GM21447 (cell line): ENCODE data around the gene FOXJ3.

Experiments
- ATAC-seq: cut with Tn5 transposase; IDR thresholded peaks from one replicate; pipeline ENCODE4 v1.9.1; 2021; ENCODE audit not compliant: unreplicated experiment

Gene FOXJ3

GRCh38 chr1:42146626-42147320, 188.3 kb downstream of the FOXJ3 start:
- no peak for ATAC-seq

- ATAC-seq: no peak
Measured at GRCh38 chr1:42145764-42146625, 189.0 kb downstream of the FOXJ3 start.

GRCh38 chr1:42145389-42145716, 189.7 kb downstream of the FOXJ3 start:
- ATAC-seq: no peak

DNA sequence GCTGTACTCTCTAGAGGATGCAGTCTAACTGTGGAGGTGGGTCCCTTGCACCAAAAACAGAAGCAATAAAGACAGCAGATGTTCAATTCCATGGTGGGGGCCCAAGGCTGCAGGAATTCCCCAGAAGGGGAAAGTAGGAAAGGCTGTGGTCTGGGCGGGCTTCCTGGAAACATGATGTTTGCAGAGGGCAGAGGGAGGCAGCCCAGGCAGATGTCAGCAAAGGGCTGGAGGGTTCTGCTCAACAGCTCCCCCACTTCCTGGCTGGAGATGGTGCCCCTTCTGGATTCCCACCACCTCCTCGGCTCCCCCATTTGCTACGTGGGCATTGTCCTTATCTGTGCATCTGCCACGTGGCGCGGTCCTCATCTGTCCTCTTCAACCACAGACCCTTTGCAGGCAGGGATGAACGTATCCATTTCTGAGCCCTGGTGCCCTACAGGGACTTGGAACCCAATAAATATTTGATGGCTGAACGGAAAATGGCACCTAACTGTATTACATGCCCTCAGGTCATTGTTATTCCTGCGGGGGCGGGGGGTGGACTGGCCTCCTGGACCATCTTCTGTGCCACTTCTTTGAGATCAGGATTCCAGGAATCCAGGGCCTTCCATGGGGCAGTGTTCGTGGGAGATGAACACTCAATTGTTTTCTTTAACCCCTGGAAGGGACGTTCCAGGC, 190.2 kb downstream of the FOXJ3 start:
- no peak for ATAC-seq

DNA sequence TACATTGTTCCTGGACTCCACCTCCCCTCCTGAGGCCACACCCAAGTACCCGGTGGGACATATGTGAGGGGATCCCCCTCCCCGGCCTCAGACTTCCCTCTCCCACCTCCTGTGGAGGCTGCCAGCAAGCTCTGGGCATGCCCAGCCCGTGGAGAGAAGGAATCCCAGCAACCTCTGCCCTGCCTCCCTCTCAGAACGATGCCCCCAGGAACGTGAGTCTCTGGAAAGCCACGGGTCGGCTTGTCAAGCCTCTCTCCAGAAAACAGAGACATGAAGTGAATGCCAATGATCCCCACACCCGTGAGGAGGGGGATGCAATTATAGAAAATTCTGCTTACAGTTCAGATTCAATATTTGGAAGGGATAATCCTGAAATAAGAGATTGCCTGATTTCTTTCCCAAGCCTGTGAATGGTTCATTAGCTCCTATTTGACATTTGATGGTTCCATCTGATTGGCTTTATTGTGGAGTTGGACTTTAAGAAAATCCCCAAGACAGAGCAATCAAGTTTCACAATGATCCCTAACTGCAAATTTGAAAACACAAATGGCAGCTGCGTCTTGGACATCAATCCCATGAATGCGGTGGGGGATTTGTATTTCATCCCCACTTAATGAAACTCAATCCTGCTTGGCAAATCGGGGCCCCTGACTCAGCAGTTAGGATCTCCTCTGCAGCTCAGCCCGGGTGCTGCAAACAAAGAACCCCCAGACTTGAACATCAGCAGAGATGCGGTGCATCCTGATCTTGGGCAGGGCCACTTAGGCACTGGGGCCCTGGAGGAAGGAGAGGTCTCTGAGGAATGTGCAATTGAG, 190.9 kb downstream of the FOXJ3 start:
- no peak for ATAC-seq

DNA sequence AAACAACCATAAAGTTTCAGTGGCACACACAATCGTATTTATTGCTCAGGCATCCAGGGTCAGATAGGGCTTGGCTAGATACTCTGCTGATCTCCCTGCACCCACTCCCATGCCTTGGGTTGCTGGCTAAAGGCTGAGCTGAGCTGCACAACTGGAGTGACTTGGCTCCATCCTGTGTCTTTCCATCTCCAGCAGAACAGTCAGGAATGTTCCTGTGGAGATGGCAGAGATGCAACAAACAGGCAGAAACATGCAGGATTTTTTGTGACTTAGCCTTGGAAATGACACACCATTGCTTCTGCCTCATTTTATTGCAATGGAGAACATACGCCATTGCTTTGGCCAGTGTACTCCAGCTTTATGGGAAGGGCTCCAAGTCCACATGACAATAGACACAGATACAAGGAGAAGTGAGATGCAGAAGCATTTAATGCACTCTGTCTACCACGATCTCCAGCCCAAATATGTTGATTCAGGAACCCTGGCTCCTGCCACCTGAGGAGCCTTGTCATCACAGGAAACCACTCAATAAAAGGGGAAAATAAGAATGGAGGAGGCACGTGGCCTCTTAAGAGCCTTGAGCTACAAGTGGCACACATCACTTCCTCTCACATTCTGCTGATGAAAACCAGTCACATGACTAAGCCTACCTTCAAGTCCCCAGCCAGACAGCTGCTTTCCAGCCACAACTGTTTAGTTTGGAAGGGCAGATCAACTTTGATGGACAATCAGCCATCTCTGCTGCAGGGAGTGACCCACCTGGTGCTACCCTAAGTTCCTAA, 191.9 kb downstream of the FOXJ3 start:
- no peak for ATAC-seq

- no peak for ATAC-seq
Measured at GRCh38 chr1:42141978-42142377, 193.1 kb downstream of the FOXJ3 start.

DNA sequence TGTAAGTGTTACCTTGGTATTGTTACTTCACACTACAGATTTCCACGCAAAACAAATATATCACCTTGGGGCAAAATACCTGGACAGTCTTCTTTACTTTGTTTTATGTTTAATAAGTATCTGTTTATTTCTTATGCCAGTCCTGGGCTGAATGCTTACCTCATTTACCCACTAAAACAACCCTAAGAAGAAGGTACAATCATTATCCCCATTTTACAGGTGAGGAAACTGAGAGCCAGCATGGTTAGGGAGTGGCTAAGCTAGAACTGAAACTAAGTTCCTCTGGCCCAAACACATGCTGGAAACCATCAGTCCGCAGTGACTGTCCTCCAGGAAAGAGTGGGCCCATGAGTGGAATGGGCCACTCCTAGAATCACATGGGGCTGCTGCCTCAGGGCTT, 194.8 kb downstream of the FOXJ3 start:
- no peak for ATAC-seq

GRCh38 chr1:42139444-42139843, 195.6 kb downstream of the FOXJ3 start:
- no peak for ATAC-seq

DNA sequence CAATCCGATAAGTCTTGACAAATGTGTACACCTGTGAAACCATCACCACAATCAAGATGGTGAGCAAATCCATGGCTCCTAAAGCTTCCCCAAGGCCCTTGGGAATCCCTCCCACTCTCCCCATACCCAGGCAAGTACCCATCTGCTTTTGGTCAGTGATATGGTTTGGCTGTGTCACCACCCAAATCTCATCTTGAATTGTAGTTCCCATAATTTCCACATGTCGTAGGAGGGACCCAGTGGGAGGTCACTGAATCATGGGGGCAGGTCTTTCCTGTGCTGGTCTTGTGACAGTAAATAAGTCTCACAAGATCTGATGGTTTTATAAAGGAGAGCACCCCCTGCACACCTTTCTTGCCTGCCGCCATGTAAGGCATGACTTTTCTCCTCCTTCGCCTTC, 196.4 kb downstream of the FOXJ3 start:
- no peak for ATAC-seq

DNA sequence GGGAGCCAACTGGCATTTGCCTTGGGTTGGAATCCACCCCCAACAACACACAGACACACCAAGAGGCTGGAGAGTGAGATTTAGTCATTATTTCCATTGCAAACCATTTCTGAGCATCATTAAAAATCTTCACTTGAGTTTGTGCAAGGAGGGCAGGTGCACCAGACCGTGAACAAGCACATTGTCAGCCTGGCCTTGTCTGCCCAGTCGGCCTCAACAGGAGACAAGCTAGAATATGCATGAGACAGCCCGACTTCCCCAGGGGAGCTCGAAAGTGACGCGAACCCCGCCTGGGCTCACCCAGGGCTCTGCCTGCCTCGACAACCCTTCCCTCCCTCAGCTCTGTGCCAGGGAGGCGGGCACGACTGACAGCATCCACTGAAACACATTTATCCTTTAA, 197.3 kb downstream of the FOXJ3 start:
- ATAC-seq: no peak

- no peak for ATAC-seq
Measured at GRCh38 chr1:42136466-42136865, 198.6 kb downstream of the FOXJ3 start.

- no peak for ATAC-seq
Measured at GRCh38 chr1:42135426-42135825, 199.6 kb downstream of the FOXJ3 start.

GRCh38 chr1:42133809-42134526, 201.1 kb downstream of the FOXJ3 start:
- no peak for ATAC-seq

GRCh38 chr1:42133390-42133789, 201.6 kb downstream of the FOXJ3 start:
- no peak for ATAC-seq

DNA sequence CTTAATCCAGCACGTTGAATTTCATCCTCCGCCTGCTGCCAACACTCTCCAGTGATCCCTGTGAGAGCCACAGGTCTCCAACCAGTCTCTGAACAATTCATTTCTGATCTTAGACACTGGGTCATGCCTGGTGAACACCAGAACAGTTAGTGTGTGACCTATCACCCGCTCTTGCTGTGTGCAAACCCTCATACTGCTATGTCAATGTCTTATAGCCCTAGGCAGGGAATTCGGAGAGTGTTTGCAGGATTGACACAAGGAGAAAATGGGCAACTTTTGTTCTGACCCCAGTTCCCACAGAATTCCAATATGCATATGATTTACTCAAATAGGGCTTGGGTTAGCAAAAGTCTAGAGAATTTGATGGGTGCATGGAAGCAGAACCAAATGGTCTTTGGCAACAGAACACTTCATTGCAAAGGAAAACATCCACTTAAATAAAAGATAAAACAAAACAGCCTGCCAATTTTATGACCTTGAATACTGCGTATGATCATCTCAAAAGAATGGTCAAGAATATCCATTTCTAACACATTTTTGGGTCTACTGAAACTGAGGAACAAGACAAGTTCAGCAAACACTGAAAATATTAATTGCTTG, 204.9 kb downstream of the FOXJ3 start:
- no peak for ATAC-seq

GRCh38 chr1:42128964-42129363, 206.1 kb downstream of the FOXJ3 start:
- ATAC-seq: no peak

- no peak for ATAC-seq
Measured at GRCh38 chr1:42128499-42128898, 206.5 kb downstream of the FOXJ3 start.

DNA sequence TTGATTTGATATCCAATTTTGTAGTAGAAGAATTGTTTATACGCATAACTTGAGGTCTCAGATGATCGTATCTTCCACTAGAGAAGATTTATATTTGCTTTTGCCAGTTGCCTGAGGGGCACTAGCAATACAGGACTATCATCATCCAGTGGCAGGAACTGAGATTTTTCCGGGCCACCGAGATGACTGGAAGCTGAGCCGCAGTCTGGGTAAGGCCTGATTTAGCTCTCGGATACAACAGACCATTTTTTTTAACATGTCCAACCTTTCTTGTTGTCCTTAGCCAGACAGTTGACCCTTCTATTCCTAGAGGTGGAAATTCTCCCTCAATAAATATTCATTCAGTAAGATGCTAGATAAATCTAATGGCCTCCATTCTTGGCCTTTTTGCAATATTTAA, 207.3 kb downstream of the FOXJ3 start:
- no peak for ATAC-seq
